Measurements from ENCODE around the gene PEX26. TPM values are rescaled to one million over a fixed set of nuclear protein-coding genes. Genes with fewer than 3 reads are reported as not detected.
A peak's percentile ranks its signal among the peaks of the same experiment; 100 is the strongest.
"Not testable (repeated sequence)": the region's sequence is repeated elsewhere in the genome, so short reads cannot be mapped to it uniquely, and the experiment has no call there.

PEX26 gene
- total RNA-seq, 1 donor from 2014 or later = 49.7 TPM

GRCh38 chr22:18121506-18121905 is 43.7 kb downstream of the PEX26 start:
- Mint-ChIP-seq H3K9me3 (ENCODE audit: unreplicated experiment) (no peaks in the 10 kb centered on the region), H3K27ac (ENCODE audit: unreplicated experiment) (no peak overlapping the region), H3K4me1 (ENCODE audit: unreplicated experiment) (no peaks in the 10 kb centered on the region), H3K27me3 (ENCODE audit: unreplicated experiment) (no peaks in the 10 kb centered on the region), H3K36me3 (ENCODE audit: low read depth, unreplicated experiment) (peaks cover 5% of the 10 kb centered on the region), H3K4me3 (ENCODE audit: unreplicated experiment) (no peak overlapping the region)
- TF ChIP-seq CTCF (IDR thresholded peaks at IDR 0.05; ENCODE audit: unreplicated experiment) = no peak
- DNase-seq (ENCODE audit: low spot score) = no peak

DNA sequence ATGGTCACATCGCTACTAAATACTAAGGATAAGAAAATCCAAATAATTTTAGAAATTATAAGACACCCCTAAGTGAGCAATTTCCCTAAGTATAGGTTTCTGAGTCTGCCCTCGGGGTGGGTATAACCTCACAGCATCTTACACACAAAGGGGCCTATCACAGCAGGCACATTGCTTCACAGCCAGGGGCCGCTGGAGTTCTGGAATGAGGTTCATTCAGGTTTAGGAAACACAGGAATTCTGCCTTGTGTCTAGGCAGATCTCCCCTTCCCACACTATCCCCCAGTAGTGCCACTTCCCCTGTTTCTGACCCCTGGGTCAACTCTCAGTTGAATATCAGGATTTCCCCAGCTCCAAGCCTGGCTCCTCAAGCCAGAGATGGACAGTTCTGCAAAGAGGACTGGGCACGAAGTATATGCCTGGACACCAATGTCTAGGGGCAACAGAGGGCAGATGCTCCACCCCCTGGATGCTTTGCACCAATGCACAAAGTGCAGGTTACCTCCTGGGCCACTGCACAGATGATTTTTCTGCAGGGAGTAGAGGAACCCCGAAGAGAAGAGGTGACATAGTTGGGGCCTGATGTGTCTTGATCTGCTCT is 44.3 kb downstream of the PEX26 start:
- Mint-ChIP-seq H3K4me3 (ENCODE audit: unreplicated experiment) (no peak overlapping the region), H3K36me3 (ENCODE audit: low read depth, unreplicated experiment) (peaks cover 5% of the 10 kb centered on the region), H3K4me1 (ENCODE audit: unreplicated experiment) (no peaks in the 10 kb centered on the region), H3K9me3 (ENCODE audit: unreplicated experiment) (no peaks in the 10 kb centered on the region), H3K27ac (ENCODE audit: unreplicated experiment) (no peak overlapping the region), H3K27me3 (ENCODE audit: unreplicated experiment) (no peaks in the 10 kb centered on the region)
- peak; percentile 15 for DNase-seq (ENCODE audit: low spot score)
- no peak for TF ChIP-seq CTCF (IDR thresholded peaks at IDR 0.05; ENCODE audit: unreplicated experiment)

GRCh38 chr22:18123476-18124025 is 45.8 kb downstream of the PEX26 start:
- DNase-seq (ENCODE audit: low spot score); H3K36me3 Mint-ChIP-seq (ENCODE audit: low read depth, unreplicated experiment); H3K4me1 Mint-ChIP-seq (ENCODE audit: unreplicated experiment); H3K4me3 Mint-ChIP-seq (ENCODE audit: unreplicated experiment); H3K27me3 Mint-ChIP-seq (ENCODE audit: unreplicated experiment); H3K9me3 Mint-ChIP-seq (ENCODE audit: unreplicated experiment); H3K27ac Mint-ChIP-seq (ENCODE audit: unreplicated experiment): not testable (repeated sequence)

DNA sequence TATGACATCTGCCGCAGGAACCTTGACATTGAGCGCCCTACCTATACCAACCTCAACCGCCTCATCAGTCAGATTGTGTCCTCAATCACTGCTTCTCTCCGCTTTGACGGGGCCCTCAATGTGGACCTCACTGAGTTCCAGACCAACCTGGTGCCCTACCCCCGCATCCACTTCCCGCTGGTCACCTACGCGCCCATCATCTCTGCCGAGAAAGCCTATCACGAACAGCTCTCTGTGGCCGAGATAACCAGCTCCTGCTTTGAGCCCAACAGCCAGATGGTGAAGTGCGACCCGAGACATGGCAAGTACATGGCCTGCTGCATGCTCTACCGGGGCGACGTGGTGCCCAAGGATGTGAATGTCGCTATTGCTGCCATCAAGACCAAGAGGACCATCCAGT is 48.8 kb downstream of the PEX26 start:
- Mint-ChIP-seq H3K9me3 (ENCODE audit: unreplicated experiment) (no peaks in the 10 kb centered on the region), H3K27me3 (ENCODE audit: unreplicated experiment) (peaks cover 4% of the 10 kb centered on the region), H3K4me3 (ENCODE audit: unreplicated experiment) (no peak overlapping the region), H3K27ac (ENCODE audit: unreplicated experiment) (no peak overlapping the region), H3K36me3 (ENCODE audit: low read depth, unreplicated experiment) (no peaks in the 10 kb centered on the region), H3K4me1 (ENCODE audit: unreplicated experiment) (no peaks in the 10 kb centered on the region)
- TF ChIP-seq CTCF (IDR thresholded peaks at IDR 0.05; ENCODE audit: unreplicated experiment) = no peak
- DNase-seq (ENCODE audit: low spot score) = no peak

DNA sequence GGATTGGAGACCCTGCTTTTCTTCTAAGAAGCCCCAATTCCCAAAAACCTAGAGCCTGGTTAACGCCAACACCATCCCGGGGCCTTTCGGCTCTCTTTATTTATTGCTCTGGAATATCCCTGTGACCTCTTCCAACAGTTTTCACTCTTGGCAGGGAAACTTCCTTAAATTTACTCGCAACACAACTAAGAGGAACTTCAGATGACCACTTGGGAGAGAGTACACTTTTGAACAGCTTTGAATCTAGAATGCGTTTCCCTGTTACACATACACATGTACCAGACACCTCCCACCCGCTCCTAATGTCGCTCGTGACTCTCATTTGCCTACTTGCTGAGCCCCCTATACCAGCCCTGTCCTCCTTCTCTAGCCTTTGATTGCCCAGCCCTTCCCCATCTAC is 52.2 kb downstream of the PEX26 start:
- H3K4me3 Mint-ChIP-seq (ENCODE audit: unreplicated experiment) = no peak overlapping the region
- no peaks in the 10 kb centered on the region for H3K4me1 Mint-ChIP-seq (ENCODE audit: unreplicated experiment)
- H3K9me3 Mint-ChIP-seq (ENCODE audit: unreplicated experiment) = no peaks in the 10 kb centered on the region
- H3K36me3 Mint-ChIP-seq (ENCODE audit: low read depth, unreplicated experiment) = no peaks in the 10 kb centered on the region
- no peak for TF ChIP-seq CTCF (IDR thresholded peaks at IDR 0.05; ENCODE audit: unreplicated experiment)
- H3K27me3 Mint-ChIP-seq (ENCODE audit: unreplicated experiment) = peaks cover 8% of the 10 kb centered on the region
- H3K27ac Mint-ChIP-seq (ENCODE audit: unreplicated experiment) = no peak overlapping the region
- DNase-seq (ENCODE audit: low spot score) = no peak
